GM12864 (cell line): ENCODE data around the gene IQGAP1.

ENCODE experiments used
- DNase-seq: peaks from one replicate; pipeline ENCODE4 v3.0.0-alpha.2; 2011; ENCODE audit warnings: low read depth
- H3K4me3 ChIP-seq: 2 replicates; pipeline ENCODE4 v1.5.1; 2011; ENCODE audit warnings: mild to moderate bottlenecking, low read depth, low read length, control low read depth
- TF ChIP-seq, protein P1 (sequence below): IDR thresholded peaks from 2 replicates; pipeline ENCODE4 v1.5.1; 2011; ENCODE audit warnings: low read depth, mild to moderate bottlenecking, moderate library complexity, low read length, control low read depth, inconsistent platforms; ENCODE audit errors: missing control alignments

IQGAP1 gene

DNA sequence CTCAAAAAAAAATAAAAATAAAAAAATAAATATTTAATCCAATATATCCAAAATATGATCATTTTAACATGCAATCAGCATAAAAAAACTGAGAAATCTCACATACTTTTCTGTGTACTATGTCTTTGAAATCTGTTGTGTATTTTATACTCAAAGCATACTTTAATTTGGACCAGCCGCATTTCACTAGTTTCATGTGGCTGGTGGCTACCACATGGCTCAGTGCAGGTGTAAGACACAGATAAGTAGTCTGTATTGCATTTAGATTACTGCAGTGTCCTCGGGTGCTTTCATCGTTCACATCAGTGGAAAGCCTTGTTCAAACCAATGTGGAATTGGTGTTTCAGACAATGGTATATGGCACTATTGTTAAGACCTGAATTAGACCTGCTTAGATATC, 152.7 kb downstream of the IQGAP1 start:
- H3K4me3 ChIP-seq, result no peak overlapping the region
- no peak for DNase-seq

DNA sequence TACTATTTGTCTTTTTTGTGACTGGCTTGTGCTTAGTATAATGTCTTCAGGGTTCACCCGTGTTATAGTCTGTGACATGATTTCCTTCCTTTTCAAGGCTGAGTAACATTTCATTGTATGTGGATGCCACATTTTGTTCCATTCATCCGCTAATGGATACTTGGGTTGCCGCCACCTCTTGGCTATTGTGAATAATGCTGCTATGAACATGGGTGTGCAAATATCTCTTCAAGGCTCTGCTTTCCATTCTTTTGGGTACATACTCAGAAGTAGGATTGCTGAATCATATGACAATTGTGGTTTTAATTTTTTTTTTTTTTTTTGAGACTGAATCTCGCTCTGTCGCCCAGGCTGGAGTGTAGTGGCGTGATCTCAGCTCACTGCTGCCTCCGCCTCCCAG, 157.1 kb downstream of the IQGAP1 start:
- H3K4me3 ChIP-seq, result no peak overlapping the region
- no peak for DNase-seq
- TF ChIP-seq, protein P1, sequence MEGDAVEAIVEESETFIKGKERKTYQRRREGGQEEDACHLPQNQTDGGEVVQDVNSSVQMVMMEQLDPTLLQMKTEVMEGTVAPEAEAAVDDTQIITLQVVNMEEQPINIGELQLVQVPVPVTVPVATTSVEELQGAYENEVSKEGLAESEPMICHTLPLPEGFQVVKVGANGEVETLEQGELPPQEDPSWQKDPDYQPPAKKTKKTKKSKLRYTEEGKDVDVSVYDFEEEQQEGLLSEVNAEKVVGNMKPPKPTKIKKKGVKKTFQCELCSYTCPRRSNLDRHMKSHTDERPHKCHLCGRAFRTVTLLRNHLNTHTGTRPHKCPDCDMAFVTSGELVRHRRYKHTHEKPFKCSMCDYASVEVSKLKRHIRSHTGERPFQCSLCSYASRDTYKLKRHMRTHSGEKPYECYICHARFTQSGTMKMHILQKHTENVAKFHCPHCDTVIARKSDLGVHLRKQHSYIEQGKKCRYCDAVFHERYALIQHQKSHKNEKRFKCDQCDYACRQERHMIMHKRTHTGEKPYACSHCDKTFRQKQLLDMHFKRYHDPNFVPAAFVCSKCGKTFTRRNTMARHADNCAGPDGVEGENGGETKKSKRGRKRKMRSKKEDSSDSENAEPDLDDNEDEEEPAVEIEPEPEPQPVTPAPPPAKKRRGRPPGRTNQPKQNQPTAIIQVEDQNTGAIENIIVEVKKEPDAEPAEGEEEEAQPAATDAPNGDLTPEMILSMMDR, result no peak

More for the DNA sequence above, 152.7 kb downstream of the IQGAP1 start:
- TF ChIP-seq, protein P1, result no peak

DNA sequence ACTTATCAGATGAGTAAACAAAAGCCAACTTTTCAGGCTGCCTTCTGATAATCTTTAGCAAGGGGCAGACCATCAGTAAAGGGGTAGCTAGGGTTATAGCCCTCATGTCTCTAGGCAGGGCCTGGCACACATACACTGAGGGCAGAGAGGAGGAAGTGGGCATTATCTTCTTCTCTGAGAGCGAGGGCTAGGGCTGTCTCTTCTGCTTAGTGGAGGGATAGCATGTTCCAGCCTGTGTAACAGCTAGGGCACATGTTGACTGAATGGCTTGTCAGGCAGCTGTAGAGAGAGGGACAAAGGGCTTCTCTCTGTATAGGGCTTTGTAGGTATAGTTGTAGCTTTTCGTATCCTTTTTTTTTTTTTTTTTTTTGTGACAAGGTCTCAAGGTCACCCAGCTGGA, 159.5 kb downstream of the IQGAP1 start:
- TF ChIP-seq, protein P1, result no peak
- H3K4me3 ChIP-seq, result no peak overlapping the region
- no peak for DNase-seq

DNA sequence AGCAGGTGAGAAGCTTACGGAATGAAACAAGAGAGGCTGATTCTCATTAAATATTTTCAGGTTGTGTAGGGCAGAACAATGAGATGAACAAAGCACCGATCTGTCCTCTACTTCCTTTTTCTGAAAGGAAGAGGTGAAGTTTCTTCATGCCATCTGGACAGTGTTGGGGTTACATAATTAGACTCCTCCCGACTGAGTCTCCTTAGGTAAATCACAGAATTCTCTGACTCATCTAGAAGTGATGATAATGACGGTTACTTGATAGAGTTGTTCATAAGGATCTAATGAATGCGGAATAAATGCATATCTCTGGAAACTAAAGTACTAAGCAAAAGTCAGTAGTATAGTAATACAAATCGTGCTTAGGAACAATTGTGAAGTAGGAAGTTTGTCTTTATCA, 162.9 kb downstream of the IQGAP1 start:
- DNase-seq, result no peak
- no peak overlapping the region for H3K4me3 ChIP-seq
- TF ChIP-seq, protein P1, result no peak
